HG03575 (cell line): ENCODE measurements around the gene RAB3C.

Experiments used
- ATAC-seq: cut with Tn5 transposase; IDR thresholded peaks from one replicate; pipeline ENCODE4 v1.9.1; 2021; ENCODE audit not compliant: unreplicated experiment, insufficient number of reproducible peaks, low FRiP score; ENCODE audit errors: extremely low read depth

Gene RAB3C

DNA sequence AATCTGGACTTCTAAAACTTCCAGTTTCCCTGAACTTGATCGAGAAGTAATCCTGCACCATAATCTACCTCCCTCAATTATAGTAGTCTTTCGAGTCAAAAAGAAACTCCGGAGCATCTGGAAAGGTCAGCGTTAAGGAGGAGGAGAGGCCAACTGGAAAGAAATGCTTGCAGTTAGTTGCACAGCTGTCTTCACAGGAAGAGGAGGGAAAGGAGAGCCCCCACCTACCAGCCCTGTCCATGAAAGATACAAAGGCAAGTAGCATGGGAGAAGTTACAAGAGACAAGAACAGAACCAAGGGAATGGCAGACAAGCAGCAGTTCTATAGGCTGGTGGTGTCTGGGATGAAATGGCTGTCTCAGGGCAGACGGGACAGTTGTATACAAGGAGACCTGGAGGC is 170.6 kb downstream of the RAB3C start:
- ATAC-seq = no peak

DNA sequence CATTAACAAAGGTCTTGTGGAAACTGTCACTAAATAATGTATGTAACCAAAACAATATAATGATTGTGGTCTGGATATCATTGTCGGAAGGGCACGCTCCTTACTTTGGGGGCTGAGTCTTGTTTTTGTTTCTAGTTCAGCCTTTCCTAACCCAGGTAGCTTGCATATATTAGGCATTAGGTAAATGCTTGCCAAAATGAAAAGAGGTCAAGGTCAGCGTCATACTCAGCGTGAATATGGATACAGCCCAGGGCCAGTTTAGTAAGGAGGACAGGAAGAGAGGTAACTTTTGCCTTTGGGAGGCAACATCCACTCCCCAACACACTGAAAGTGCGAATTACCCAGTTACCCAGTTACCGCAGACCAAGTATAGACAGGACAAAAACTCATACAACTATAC is 171.4 kb downstream of the RAB3C start:
- ATAC-seq = no peak

DNA sequence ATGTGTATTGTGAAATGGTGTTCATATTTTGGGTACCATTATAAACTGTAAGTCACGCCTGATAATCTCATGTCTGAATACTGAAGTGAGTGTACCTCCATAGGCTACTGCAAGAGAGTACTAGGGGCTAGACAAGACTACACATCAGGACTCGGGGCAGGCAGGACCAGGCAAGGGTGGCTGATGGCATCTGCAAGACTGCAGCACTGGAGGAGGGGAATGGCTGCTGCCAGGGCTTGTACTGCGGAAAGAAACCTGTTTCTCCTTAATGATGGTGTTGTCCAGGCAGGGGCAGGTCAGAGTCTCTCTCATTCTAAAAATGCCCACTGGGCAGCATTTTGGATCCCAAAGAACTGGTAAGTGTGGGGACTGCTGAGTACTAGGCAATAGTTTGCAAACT is 172.5 kb downstream of the RAB3C start:
- ATAC-seq = no peak

DNA sequence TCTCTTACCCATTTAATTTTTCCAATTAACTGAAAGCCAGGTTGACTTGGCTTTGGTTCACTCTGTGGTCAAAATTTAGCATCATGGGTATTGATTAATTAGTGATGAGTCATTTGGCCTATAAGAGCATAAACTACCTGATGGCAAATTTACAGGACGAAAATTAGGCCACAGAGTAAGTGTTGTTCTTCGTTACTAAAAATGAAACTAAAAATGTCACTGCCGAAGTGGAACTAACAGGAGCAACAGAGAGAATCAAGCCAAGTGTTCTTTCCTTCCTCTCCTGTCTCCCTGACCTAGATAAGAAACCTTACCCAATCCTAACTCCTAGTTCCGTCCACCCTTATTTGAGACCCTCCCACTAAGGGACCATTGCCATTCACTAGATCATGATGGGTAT is 176.9 kb downstream of the RAB3C start:
- peak; percentile 91 for ATAC-seq

DNA sequence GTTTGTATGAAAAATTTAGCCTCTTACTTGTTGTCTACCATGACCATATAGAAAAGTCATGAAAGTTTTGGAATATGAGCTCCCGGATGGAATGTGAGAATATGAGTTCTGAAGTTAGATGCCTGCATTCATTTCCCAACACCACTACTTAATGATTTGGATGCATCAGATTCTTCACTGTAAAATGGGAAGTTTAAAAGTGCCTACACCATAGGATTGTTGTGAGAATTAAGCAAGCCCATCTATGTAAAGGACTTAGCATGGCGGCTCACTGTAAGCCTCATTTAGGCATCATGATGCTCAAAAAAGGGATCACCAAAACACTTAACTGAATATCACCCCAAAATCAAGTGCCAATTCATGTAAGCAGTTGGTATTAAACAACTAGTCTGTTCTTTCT is 177.3 kb downstream of the RAB3C start:
- ATAC-seq = no peak

DNA sequence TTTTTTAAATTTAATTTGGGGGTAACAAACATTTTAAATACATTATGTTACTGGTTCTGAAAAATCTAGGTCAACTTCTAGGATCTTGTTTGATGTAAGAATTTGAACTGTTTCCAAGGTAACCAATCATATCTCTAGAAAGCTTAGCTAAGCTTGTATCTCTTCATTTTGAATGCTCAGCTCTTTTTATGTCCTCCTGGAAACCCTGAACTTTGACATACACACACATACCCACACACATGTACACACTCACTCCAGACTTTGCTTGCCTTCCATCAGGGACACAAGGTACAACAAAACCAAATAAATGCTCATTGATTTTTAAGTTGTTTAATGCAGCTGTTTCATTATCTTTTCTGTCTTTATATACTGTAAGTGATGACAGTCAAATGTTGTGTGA is 178.5 kb downstream of the RAB3C start:
- ATAC-seq = no peak

DNA sequence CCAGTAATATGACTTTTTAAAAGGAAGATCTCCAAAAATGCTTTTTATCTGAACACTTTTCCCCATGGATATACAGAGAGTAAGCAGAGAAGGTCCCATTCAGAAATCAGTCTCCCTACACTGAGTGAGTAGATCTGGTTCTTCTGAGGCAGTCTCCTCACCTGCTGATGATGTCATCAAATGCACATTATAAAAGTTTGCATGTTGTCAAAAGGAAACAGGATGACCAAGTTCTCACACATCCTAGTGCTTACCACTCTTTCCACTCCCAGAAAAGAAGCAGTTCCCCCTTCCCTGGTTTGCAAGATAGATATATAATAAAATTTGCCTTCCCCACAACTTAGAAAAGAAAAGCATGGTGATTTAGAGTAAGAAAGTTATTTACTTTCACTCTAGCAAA is 180.5 kb downstream of the RAB3C start:
- ATAC-seq = no peak

DNA sequence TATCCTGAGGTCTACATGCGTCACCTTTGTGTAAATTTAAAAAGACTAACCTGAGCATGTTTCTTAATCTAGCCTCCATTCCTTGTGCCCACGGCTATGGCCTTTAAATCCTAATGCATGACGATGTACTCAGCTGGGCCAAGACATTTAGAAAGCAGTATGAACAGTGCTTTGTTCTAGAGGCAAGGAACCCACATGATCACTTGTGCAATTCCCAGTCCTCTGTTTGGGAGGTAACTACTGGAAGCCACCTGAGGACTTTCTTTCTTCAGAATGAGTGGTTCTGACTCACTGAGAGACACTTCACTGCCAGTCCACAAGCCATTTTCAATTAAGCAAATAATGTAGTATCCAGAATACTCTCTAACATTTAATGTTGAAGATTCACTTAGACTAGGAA is 181.3 kb downstream of the RAB3C start:
- no peak for ATAC-seq

DNA sequence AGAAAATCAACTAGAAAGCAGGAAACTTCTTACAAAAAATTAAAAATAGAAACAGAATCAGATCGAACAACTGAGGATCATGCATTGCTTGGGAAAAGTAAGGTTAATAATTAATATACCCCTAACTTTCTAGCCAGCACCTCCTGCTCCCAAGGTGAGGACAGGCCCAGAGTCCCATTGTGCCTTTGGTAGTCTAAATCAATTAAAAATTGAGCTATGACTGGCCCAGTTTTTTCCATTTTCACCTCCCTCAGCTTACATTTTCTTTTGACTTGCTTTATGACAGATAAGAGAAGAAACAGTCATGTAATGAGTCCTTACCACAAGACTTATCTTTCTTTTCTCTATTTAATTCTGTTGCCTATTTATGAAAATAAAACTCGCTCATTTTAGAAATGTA is 182.2 kb downstream of the RAB3C start:
- ATAC-seq = no peak

DNA sequence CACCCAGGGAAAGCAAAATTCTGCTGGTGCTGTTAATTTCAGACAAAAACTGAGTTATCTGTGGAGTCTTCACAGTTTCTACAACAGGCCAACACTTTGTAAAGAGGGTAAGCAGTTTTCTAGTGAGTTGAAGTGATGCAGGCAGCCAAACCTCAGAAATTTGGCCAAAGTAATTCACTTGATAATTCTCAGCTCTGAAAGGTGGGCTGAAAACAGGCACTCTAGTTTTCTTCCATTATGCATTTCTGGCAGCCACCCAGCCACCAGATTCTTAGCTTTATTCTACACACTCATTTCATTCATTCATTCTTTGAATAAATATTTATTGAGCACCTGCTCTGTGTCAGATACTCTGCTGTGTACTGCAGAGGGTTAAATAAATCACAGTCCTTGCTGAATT is 184.2 kb downstream of the RAB3C start:
- ATAC-seq = no peak

DNA sequence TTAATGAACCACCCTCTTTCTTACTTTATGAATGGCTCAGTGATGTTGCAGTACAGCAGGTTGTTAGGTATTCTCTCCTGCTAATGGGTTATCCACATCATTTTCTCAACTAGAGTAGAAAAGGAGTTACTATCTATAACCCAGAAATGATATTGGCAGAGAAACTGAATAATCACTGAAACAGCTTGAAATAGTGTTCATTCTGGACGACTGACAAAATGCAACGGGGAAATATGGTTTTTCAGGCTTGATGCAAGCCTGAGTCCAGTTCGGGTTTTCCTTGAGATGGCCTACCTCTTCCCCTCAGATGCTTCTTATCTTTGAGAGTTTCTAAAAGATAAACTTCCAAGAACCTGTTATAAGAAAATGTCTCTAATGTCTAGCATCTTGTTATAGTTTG is 187.3 kb downstream of the RAB3C start:
- ATAC-seq = no peak

DNA sequence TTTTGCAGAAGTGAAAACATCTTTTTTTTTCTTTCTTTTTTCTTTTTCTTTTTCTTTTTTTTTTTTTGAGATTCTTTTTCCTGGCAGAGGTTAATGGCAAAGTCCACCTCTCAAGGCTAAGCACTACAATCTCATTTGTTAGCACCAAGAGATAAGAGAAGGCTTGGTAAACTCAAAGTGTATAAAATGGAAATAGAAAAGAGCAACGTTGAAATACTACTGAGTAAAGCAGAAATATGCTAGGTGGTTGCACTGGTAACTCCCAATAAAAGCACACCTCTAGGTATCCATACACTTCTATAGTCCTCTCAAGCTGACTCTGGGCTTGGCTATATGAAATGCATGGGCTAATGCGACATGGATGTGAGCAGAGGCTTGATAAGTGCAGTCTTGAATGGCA is 188.9 kb downstream of the RAB3C start:
- ATAC-seq = no peak

DNA sequence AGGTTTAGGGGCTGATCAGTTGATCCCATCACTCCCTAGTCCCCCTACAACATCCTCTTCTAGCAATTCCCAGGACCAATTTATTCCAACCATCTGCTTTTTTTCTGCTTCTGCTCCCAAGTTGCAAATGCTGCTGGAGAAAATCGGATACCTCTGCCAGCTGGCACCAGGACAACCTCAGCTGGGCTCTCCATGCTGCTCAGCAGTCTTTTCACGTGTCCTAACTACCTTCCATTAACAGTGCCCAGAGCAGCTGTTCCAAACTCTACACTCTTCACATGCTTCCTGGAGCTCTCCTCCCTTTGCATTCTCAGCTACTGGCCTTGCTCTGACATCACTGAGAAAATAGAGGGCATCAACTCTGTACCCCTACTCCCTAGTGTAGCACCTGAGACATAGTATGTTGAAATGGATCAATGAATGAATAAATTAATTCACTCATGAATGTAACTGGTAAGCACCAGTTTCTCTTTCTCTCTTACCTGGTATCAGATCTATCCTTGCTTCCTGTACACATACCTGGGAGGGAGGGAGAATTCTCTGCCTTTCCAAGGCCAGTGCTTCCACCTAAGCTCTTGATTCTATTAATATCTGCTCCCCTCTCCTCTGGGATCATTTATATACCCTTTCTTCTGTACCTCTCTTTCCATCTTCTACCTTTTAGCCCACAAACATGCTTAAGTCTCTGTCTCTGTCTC is 191.0 kb downstream of the RAB3C start:
- ATAC-seq = no peak

DNA sequence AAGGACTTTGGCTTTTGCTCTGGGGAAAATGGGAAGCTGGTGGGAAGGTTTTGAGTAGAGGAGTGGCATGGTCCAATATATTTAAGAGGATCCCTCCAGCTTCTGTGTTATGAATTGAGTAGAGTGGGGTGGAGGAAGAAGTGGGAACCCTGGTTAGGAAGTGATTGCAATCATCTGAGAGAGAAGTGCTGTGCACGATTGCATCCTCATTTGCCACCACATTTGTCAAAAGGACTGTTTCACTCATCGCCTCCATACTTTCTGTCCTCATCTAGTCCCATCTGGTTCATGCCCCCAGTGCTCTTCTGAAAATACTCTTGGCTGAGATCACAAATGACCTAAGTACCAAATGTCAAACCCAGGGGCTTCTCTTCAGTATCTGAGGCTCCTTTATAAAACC is 192.1 kb downstream of the RAB3C start:
- no peak for ATAC-seq

DNA sequence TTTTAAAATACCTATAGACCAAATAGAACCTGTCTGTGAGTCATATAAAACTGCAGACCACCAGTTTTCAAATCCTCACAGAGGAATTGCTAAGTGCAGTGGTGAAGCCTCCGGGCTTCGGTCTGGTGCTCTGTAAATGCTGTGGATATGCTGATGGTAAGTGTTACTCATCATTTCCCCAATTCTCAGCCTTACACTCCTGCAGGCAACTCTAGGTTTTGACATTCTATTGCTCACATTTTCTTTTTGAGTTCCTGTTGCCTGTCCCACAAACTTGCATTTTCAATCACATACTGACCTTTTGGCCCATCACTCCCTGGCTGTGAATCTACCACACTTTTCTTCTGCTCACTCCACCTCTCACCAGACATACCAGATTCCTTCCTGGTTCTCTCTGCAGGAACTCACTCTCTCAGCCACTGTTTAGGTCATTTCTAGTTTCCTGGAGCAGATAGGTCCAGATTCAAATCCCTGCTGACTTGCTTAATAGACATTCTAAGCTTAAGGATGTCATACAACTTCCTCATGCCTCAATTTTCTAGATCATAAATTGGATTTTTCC is 192.9 kb downstream of the RAB3C start:
- peak; percentile 72 for ATAC-seq

DNA sequence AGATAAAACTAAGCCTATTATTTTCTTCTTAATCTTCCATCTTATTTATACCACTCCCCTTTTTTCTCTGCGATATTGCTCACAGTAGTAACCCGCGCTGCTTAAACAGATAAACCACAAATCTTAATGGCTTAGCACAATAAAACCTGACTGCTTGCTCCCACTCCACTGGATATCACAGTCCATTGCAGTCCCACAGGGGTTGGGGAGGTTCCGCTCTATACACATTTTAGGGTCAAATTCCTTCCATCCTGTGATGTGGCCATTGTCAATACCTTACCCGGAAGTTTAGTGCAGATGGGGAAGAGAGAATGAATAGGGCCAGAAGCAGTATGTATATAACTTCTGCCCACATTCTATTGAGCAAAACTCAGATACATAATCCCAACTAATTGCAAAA is 193.7 kb downstream of the RAB3C start:
- ATAC-seq = no peak

DNA sequence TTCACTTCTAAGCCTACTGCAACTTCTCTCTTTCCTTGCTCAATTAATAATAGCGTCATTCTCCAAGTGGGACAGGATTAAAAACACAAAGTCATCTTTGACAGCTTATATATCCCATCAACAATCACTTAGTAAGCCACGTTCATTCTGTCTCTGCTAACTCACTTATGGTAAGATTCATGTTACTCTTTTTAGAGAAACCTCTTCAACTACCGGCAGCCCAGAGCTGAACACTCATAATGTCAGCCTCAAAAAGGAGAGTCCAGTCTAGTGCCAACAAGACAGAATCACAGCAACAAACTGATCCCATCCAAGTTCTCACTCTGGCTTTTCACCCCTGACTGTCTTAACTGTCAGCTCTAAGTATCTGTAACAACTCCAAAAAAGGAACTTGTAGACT is 196.0 kb downstream of the RAB3C start:
- ATAC-seq = no peak

DNA sequence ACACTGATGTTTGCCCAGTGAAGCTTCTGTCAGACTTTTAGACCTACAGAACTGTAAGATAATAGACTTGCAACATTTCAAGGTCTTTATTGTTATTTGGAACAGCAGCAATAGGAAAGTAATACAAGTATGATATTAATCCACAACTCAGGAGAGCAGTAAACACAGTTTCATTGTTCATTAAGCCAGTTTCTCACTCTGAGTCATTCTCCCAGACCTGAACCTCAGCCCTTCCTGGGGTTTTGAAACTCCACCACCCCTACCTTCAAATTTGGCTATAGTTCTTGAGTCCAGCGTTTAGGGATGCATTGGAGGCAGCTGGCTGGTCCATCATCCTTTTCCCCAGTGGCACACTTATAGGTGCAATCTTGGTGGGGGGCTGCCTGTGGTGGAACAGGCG is 203.2 kb downstream of the RAB3C start:
- ATAC-seq = no peak

DNA sequence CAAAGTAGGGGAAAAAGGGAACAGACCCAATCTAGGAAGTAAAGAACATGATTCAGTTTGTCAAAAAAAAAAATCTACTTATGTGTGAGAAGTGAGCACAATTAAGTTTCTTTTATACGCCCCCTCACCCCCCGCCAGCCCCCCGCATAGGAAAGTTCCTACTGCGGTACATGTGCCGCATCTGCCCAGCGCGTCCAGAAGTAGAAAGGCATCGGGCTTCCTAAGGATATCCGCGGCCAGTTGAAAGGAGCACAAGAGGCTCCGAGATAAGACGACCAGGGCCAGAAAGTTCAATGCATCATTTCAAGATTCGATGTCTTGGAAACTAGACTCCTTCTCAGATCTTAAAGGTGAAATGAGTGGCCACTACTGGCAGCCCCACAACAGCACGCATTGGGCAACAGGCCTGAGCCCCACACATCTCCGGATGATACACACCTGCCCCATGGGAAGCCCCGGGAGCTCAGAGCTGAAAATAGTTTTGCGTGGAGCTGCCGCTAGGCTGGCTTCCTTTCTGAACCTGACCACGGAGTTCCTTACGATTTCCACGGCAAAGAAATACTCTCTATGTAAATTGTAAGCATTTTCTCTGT is 203.9 kb downstream of the RAB3C start:
- no peak for ATAC-seq

DNA sequence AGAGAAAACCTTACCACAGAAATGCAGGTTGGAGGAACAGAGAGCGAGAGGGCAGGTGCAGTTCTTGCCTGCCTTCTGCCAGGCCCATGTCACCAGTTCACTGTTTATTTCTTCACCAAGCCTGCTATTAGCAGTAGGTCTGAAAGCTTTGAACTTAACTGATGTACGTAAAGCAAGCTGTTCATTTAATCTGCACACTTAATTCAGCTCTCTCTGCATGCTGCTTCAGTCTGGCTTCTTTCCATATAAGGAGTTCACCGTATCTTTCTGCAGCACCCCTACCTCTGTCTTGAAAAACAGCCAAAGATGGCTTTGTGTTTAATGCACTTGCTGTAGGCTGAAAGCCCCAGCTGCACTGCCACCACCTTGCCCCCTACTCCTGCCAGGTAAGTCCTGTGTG is 205.1 kb downstream of the RAB3C start:
- no peak for ATAC-seq
